GM18505 (cell line): ENCODE measurements around the gene LARP1.
"Not testable (repeated sequence)": the region's sequence is repeated elsewhere in the genome, so short reads cannot be mapped to it uniquely, and the experiment has no call there.

Source experiments
- ATAC-seq: cut with Tn5 transposase; IDR thresholded peaks from one replicate; pipeline ENCODE4 v1.9.1; 2021; ENCODE audit not compliant: unreplicated experiment
- POLR2A ChIP-seq: IDR thresholded peaks from 4 replicates; pipeline ENCODE4 v1.6.1; 2011; ENCODE audit warnings: borderline replicate concordance; ENCODE audit not compliant: insufficient read depth, insufficient read length; ENCODE audit errors: extremely low read depth

Gene LARP1

GRCh38 chr5:154801083-154801482 is 45.9 kb downstream of the LARP1 start:
- no peak for ATAC-seq
- no peak for TF ChIP-seq POLR2A

- no peak for TF ChIP-seq POLR2A
- ATAC-seq, result no peak
Measured at GRCh38 chr5:154802050-154802449, 46.9 kb downstream of the LARP1 start.

DNA sequence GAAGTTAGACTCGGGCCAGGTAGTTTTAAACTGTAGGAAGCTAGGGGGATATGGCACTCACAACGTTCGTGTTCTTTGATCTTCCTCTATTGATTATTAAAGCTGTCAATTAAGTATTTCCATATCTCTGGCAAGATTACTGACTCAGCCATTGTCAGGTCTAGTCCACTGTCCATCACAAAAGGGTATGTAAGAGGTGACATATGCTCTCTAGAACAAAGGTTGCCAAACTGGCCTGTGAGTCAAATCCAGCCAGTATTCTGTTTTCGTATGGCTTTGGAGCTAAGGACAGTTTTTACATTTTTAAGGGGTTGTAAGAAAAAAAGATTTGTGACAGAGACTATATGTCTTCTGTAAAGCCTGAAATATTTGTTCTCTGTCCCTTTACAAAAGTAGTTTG is 51.0 kb downstream of the LARP1 start:
- no peak for ATAC-seq
- no peak for TF ChIP-seq POLR2A

DNA sequence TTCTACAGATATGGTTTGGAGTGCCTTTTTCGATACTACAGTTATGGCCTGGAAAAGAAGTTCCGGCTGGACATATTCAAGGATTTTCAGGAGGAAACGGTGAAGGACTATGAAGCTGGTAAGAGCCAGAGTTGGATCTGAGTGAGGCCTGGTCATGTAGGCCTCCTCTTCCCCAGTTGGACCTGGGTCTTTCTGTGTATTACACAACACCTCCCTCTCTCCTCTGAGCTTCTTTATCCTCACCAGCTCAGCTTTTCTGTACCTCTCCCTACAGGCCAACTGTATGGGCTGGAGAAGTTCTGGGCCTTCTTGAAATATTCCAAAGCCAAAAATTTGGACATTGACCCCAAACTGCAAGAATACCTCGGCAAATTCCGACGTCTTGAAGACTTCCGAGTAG is 56.1 kb downstream of the LARP1 start:
- no peak for ATAC-seq
- no peak for TF ChIP-seq POLR2A

DNA sequence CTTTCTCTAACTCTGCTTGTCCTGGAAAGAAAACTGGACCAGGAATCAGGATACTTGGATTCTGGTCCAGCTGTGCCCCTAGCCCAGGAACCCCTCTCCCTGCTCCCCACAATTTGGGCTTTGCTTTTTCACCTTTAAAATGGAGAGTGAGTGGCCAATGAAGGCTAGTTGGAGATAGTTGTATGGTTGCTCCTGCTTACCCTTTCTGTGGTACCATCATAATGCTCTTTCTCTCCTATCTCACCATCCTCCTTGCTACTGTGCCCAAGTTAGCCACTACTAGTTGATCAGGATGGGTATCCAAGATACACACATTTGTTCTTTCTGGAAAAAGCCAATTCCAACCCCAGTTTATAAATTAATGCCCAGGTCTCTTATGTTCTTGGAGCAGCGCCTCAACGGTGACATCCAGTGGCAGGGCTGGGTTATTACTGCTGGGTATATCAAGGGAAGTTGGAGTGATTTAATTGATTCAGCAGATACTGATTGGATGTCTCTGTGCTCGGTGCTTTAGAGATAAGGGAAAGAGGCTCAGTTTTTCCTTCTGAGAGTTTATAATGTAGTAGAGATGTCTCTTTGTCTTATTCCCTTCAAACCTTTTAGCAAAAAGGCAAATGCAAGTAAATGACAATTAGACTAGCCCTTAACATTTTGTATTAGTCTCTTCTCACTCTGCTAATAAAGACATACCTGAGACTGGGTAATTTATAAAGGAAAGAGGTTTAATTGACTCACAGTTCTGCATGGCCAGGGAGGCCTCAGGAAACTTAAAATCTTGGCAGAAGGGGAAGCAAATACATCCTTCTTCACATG is 56.7 kb downstream of the LARP1 start:
- TF ChIP-seq POLR2A, result no peak
- ATAC-seq, result no peak

GRCh38 chr5:154813158-154813557 is 58.0 kb downstream of the LARP1 start:
- ATAC-seq, result no peak
- no peak for TF ChIP-seq POLR2A

- TF ChIP-seq POLR2A, result no peak
Measured at GRCh38 chr5:154813736-154814135, 58.6 kb downstream of the LARP1 start.

DNA sequence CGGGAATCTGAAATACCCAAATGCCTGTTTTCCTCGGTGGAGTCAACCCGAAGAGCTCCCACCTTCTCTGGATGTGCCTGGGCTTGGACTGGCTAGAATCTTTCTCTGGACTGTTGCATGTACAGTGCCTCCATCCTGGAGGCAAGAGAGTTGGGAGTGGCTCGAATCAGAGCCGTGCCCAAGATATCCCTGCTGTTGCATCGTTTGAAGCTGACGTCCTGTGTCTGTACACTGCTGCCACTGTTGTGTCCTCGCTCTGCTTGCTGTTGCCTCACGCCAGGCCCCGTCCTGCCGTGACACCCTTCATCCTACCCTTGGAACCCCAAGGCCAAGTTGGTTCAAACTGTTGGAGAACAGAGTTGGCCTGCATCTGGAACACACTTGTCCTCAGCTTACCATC is 59.8 kb downstream of the LARP1 start:
- ATAC-seq, result no peak
- no peak for TF ChIP-seq POLR2A

More at GRCh38 chr5:154813736-154814135, 58.6 kb downstream of the LARP1 start:
- no peak for ATAC-seq

GRCh38 chr5:154815684-154816247 is 60.6 kb downstream of the LARP1 start:
- TF ChIP-seq POLR2A, result no peak
- ATAC-seq, result no peak

DNA sequence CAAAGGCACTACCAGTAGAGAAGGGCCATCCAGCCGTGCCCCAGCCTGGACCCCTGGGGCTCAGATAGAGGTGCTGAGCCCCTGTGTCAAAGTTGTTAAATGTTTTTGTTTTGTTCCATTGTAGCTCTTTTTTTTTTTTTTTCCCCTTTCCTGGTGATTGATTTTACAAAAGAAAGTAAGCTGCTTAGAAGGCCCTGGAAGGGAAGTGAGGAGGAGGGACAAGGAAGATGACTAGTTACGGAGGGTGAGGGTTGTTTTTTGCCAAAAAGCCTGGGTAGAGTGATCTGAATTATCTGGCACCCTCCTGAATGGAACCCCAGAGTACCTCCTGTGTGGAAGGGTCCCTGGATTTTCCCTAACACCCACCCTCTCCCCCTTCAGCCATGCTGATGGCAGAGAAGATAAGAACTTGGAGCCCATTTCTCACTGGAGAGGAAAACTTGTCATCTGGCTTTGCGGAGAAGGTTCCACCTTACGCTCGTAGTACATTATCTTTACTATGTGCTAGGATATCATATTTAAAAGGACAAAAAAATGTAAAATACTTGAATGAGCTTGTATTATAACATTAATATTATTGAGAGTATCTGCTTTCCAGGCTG is 61.8 kb downstream of the LARP1 start:
- no peak for ATAC-seq
- TF ChIP-seq POLR2A, result no peak

- ATAC-seq, result no peak
Measured at GRCh38 chr5:154817815-154818214, 62.6 kb downstream of the LARP1 start.

DNA sequence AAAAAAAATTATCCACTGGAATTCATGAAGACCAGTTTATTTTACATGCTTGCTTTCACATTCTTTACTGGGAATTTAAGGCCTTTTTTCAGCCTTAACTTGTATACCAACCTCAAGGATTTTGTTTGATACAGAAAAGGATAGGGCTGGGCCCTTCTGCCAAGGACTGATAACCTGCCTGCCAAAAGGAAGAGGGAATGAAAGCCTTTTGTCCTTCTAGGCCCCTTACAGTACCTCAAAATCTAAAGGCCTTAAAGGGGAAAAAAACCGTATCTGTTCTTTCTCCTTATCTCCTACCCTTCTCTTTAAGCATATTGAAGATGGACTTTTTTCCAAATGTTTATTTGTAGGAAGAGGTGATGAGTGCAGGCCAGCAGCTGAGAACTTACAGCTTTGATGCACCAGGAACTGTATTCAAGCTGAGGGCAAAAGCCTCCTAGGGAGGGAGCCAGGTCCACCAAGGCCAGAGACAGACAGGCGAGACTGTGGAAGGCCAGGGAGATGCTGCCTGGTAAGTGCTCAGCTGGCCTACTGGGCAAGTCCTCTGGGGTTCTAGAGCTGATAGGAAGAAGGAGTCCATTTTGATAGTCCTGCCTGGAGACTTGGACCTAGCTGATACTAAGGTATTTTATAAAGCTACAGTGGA is 63.4 kb downstream of the LARP1 start:
- TF ChIP-seq POLR2A, result no peak
- ATAC-seq, result no peak

More at GRCh38 chr5:154817815-154818214, 62.6 kb downstream of the LARP1 start:
- no peak for TF ChIP-seq POLR2A

- no peak for TF ChIP-seq POLR2A
- no peak for ATAC-seq
Measured at GRCh38 chr5:154819546-154819945, 64.4 kb downstream of the LARP1 start.

- no peak for ATAC-seq
- no peak for TF ChIP-seq POLR2A
Measured at GRCh38 chr5:154820383-154820782, 65.2 kb downstream of the LARP1 start.

DNA sequence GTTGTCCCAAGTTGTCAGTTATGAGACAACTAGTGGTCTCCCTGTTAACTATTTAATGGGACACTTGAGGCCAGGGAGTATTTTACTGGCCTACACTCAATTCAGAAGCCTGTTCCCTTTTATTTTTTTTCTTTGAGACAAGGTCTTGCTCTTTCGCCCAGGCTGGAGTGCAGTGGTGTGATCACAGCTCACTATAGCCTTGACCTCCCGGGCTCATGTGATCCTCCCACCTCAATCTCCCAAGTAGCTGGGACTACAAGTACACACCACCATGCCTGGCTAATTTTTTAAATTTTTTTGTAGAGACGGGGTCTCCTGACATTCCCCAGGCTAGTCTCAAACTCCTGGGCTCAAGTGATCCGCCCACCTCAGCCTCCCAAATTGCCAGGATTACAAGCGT is 67.7 kb downstream of the LARP1 start:
- not testable (repeated sequence) for ATAC-seq

GRCh38 chr5:154823605-154824004 is 68.4 kb downstream of the LARP1 start:
- ATAC-seq, result no peak
- TF ChIP-seq POLR2A, result no peak
